Mesendoderm (in vitro differentiated cells): ENCODE data around the gene RNF112.

Source experiments
- DNase-seq: peaks from one replicate; pipeline ENCODE4 v3.0.0; 2013
- H2AK5ac ChIP-seq: 2 replicates; pipeline ENCODE4 v1.6.1; 2013; ENCODE audit warnings: low read length, inconsistent platforms
- H2BK120ac ChIP-seq: 2 replicates; pipeline ENCODE4 v1.6.1; 2013; ENCODE audit warnings: low read depth, mild to moderate bottlenecking, low read length, moderate library complexity, mixed read lengths
- H2BK15ac ChIP-seq: replicated peaks from 2 replicates; pipeline ENCODE4 v1.6.1; 2013; ENCODE audit warnings: low read depth, mild to moderate bottlenecking, moderate library complexity
- H2BK5ac ChIP-seq: 2 replicates; pipeline ENCODE4 v1.6.1; 2013; ENCODE audit warnings: low read length, inconsistent platforms
- H3K18ac ChIP-seq: 2 replicates; pipeline ENCODE4 v1.6.1; 2013; ENCODE audit warnings: mild to moderate bottlenecking, low read length, mixed read lengths
- H3K23ac ChIP-seq: one replicate; pipeline ENCODE4 v1.6.1; 2013; ENCODE audit warnings: low read length
- H3K27ac ChIP-seq: 2 replicates; pipeline ENCODE4 v1.5.1; 2013; ENCODE audit warnings: low read depth, mild to moderate bottlenecking, inconsistent platforms, low read length, moderate library complexity
- H3K27me3 ChIP-seq: 2 replicates; pipeline ENCODE4 v1.6.1; 2013; ENCODE audit warnings: low read length, control low read depth, mild to moderate bottlenecking, inconsistent platforms; ENCODE audit not compliant: insufficient read depth, poor library complexity
- H3K36me3 ChIP-seq: 2 replicates; pipeline ENCODE4 v1.6.1; 2013; ENCODE audit warnings: low read length, inconsistent platforms; ENCODE audit not compliant: control insufficient read depth, insufficient read depth
- H3K4ac ChIP-seq: one replicate; pipeline ENCODE4 v1.6.1; 2013; ENCODE audit warnings: low read depth, mild to moderate bottlenecking, low read length, moderate library complexity
- H3K4me1 ChIP-seq: 2 replicates; pipeline ENCODE4 v1.6.1; 2013; ENCODE audit warnings: low read depth, low read length, inconsistent platforms; ENCODE audit not compliant: control insufficient read depth
- H3K4me2 ChIP-seq: 2 replicates; pipeline ENCODE4 v1.6.1; 2013; ENCODE audit warnings: low read length
- H3K4me3 ChIP-seq: 2 replicates; pipeline ENCODE4 v1.5.1; 2013; ENCODE audit warnings: mild to moderate bottlenecking, low read length
- H3K56ac ChIP-seq: one replicate; pipeline ENCODE4 v1.6.1; 2013; ENCODE audit warnings: low read length
- H3K79me1 ChIP-seq: 2 replicates; pipeline ENCODE4 v1.6.1; 2013; ENCODE audit warnings: low read length, inconsistent platforms
- H3K79me2 ChIP-seq: 2 replicates; pipeline ENCODE4 v1.6.1; 2013; ENCODE audit warnings: mild to moderate bottlenecking, low read length; ENCODE audit not compliant: control insufficient read depth, insufficient read depth
- H3K9ac ChIP-seq: 2 replicates; pipeline ENCODE4 v1.6.1; 2013; ENCODE audit warnings: low read length, inconsistent platforms
- H4K5ac ChIP-seq: one replicate; pipeline ENCODE4 v1.6.1; 2013; ENCODE audit warnings: low read length
- H4K8ac ChIP-seq: one replicate; pipeline ENCODE4 v1.6.1; 2013; ENCODE audit warnings: low read depth, mild to moderate bottlenecking, control low read depth, low read length, moderate library complexity
- WGBS: extraction: QIAGEN DNeasy Blood & Tissue Kit; methylation state at CpG from one replicate; pipeline ENCODE4 v1.1.7; 2013; ENCODE audit warnings: low lambda C conversion rate, missing lambda C conversion rate; ENCODE audit not compliant: insufficient coverage; ENCODE audit errors: extremely low coverage; 5-methylcytosine and 5-hydroxymethylcytosine counted together

The RNF112 gene

GRCh38 chr17:19399750-19400450, 11.1 kb upstream of the RNF112 start:
- no peak overlapping the region for H2BK120ac ChIP-seq
- H3K23ac ChIP-seq: no peak overlapping the region
- H3K4me1 ChIP-seq: peaks cover 10% of the 10 kb centered on the region
- H2BK15ac ChIP-seq: no peak overlapping the region
- no peaks in the 10 kb centered on the region for H3K79me1 ChIP-seq
- no peaks in the 10 kb centered on the region for H3K79me2 ChIP-seq
- no CpG with 5 or more reads among the region's 3 CpGs for WGBS
- no peak for DNase-seq
- peak overlapping the region; percentile 43 for H2AK5ac ChIP-seq
- H3K18ac ChIP-seq: no peak overlapping the region
- no peak overlapping the region for H3K4me3 ChIP-seq
- no peaks in the 10 kb centered on the region for H3K36me3 ChIP-seq
- no peak overlapping the region for H3K56ac ChIP-seq
- no peak overlapping the region for H3K27ac ChIP-seq
- H3K4me2 ChIP-seq: no peak overlapping the region
- H4K5ac ChIP-seq: no peak overlapping the region
- H3K27me3 ChIP-seq: no peaks in the 10 kb centered on the region
- H2BK5ac ChIP-seq: peak overlapping the region; percentile 13
- no peak overlapping the region for H4K8ac ChIP-seq
- H3K9ac ChIP-seq: no peak overlapping the region
- no peak overlapping the region for H3K4ac ChIP-seq

- no CpG with 5 or more reads among the region's 8 CpGs for WGBS
- no peak overlapping the region for H3K27ac ChIP-seq
These were observed 9.6 kb upstream of the RNF112 start for GRCh38 chr17:19401321-19402010.

GRCh38 chr17:19402171-19402570, 8.9 kb upstream of the RNF112 start:
- DNase-seq: no peak
- H3K23ac ChIP-seq: no peak overlapping the region
- H3K18ac ChIP-seq: no peak overlapping the region
- H3K4me3 ChIP-seq: no peak overlapping the region
- H3K79me1 ChIP-seq: no peaks in the 10 kb centered on the region
- H3K27ac ChIP-seq: no peak overlapping the region
- no peaks in the 10 kb centered on the region for H3K79me2 ChIP-seq
- peaks cover 10% of the 10 kb centered on the region for H3K4me1 ChIP-seq
- no peak overlapping the region for H2BK15ac ChIP-seq
- no CpG with 5 or more reads among the region's 1 CpG for WGBS
- no peak overlapping the region for H4K8ac ChIP-seq
- no peak overlapping the region for H2BK5ac ChIP-seq
- H3K4me2 ChIP-seq: no peak overlapping the region
- no peak overlapping the region for H3K4ac ChIP-seq
- H2AK5ac ChIP-seq: no peak overlapping the region
- H3K9ac ChIP-seq: no peak overlapping the region
- no peaks in the 10 kb centered on the region for H3K27me3 ChIP-seq
- H4K5ac ChIP-seq: no peak overlapping the region
- H3K56ac ChIP-seq: peak overlapping the region; percentile 11
- no peaks in the 10 kb centered on the region for H3K36me3 ChIP-seq
- no peak overlapping the region for H2BK120ac ChIP-seq

More at GRCh38 chr17:19401321-19402010, 9.6 kb upstream of the RNF112 start:
- Histone ChIP-seq H3K4ac (no peak overlapping the region), H3K27me3 (no peaks in the 10 kb centered on the region), H3K4me3 (no peak overlapping the region), H3K79me1 (no peaks in the 10 kb centered on the region), H2BK120ac (no peak overlapping the region), H2AK5ac (no peak overlapping the region), H2BK15ac (no peak overlapping the region), H4K8ac (no peak overlapping the region), H3K4me2 (no peak overlapping the region), H3K4me1 (peaks cover 10% of the 10 kb centered on the region), H3K79me2 (no peaks in the 10 kb centered on the region), H3K9ac (no peak overlapping the region), H4K5ac (no peak overlapping the region), H3K18ac (no peak overlapping the region), H3K23ac (no peak overlapping the region), H3K56ac (no peak overlapping the region), H2BK5ac (no peak overlapping the region), H3K36me3 (no peaks in the 10 kb centered on the region)
- no peak for DNase-seq

- no peak overlapping the region for H4K8ac ChIP-seq
- no CpG with 5 or more reads among the region's 4 CpGs for WGBS
- H3K79me1 ChIP-seq: no peaks in the 10 kb centered on the region
- no peak overlapping the region for H3K27ac ChIP-seq
- H3K18ac ChIP-seq: no peak overlapping the region
- H3K27me3 ChIP-seq: no peaks in the 10 kb centered on the region
- peaks cover 7% of the 10 kb centered on the region for H3K4me1 ChIP-seq
- no peak overlapping the region for H2BK5ac ChIP-seq
- no peaks in the 10 kb centered on the region for H3K79me2 ChIP-seq
- no peak overlapping the region for H4K5ac ChIP-seq
- H3K36me3 ChIP-seq: no peaks in the 10 kb centered on the region
- no peak overlapping the region for H3K56ac ChIP-seq
- no peak overlapping the region for H2BK15ac ChIP-seq
- no peak for DNase-seq
- H3K4ac ChIP-seq: no peak overlapping the region
- H3K4me2 ChIP-seq: no peak overlapping the region
- H2AK5ac ChIP-seq: no peak overlapping the region
- no peak overlapping the region for H2BK120ac ChIP-seq
- no peak overlapping the region for H3K4me3 ChIP-seq
- no peak overlapping the region for H3K23ac ChIP-seq
- H3K9ac ChIP-seq: no peak overlapping the region
These were observed 8.0 kb upstream of the RNF112 start for GRCh38 chr17:19403021-19403420.

- no CpG with 5 or more reads among the region's 1 CpG for WGBS
These were observed 6.8 kb upstream of the RNF112 start for GRCh38 chr17:19404264-19404663.

More at GRCh38 chr17:19404264-19404663, 6.8 kb upstream of the RNF112 start:
- Histone ChIP-seq H3K9ac (no peak overlapping the region), H3K4me2 (no peak overlapping the region), H3K27ac (no peak overlapping the region), H3K36me3 (no peaks in the 10 kb centered on the region), H4K5ac (no peak overlapping the region), H3K27me3 (no peaks in the 10 kb centered on the region), H4K8ac (no peak overlapping the region), H3K79me2 (no peaks in the 10 kb centered on the region), H2AK5ac (no peak overlapping the region), H3K4me3 (no peak overlapping the region), H3K79me1 (no peaks in the 10 kb centered on the region), H2BK15ac (no peak overlapping the region), H3K18ac (no peak overlapping the region), H3K56ac (no peak overlapping the region), H3K23ac (no peak overlapping the region), H2BK5ac (no peak overlapping the region), H2BK120ac (no peak overlapping the region), H3K4ac (no peak overlapping the region), H3K4me1 (no peaks in the 10 kb centered on the region)
- DNase-seq: no peak
